HepG2 (cell line): ENCODE results near the gene ADIRF. TPM values are rescaled to one million over a fixed set of nuclear protein-coding genes. Genes with fewer than 3 reads are reported as not detected.

Experiments
- DMAP1 ChIP-seq: IDR thresholded peaks from 2 replicates; pipeline ENCODE4 v1.6.1; 2016
- FOXK1 ChIP-seq: sonication (generic); formaldehyde crosslinking; IDR thresholded peaks from 2 replicates; pipeline ENCODE4 v1.4.0; 2020; ENCODE audit warnings: low read depth, missing genetic modification reagents, borderline replicate concordance
- HCFC1 ChIP-seq: fragments of 150-350 bp; IDR thresholded peaks from 2 replicates; pipeline ENCODE4 v1.6.1; 2014; ENCODE audit warnings: low read depth, low read length
- HDAC1 ChIP-seq: sonication (generic); formaldehyde crosslinking; IDR thresholded peaks from 2 replicates; pipeline ENCODE4 v1.5.1; 2020; ENCODE audit warnings: mild to moderate bottlenecking, missing genetic modification reagents
- HNRNPLL ChIP-seq: fragments of 200-400 bp; formaldehyde crosslinking; IDR thresholded peaks from 2 replicates; pipeline ENCODE4 v1.6.1; 2017; ENCODE audit warnings: mild to moderate bottlenecking, low read depth, low read length; ENCODE audit not compliant: poor library complexity, severe bottlenecking
- KDM1A ChIP-seq: IDR thresholded peaks from 2 replicates; pipeline ENCODE4 v1.6.1; 2016; ENCODE audit warnings: missing compliant biosample characterization
- KMT2A ChIP-seq: sonication (generic); formaldehyde crosslinking; IDR thresholded peaks from 2 replicates; pipeline ENCODE4 v1.4.0; 2020; ENCODE audit warnings: missing genetic modification reagents
- MAZ ChIP-seq, 2 experiments: sonication (generic) in 1 of 2; formaldehyde crosslinking in 1 of 2; IDR thresholded peaks; 2 replicates each; pipeline versions ENCODE4 v1.5.0 to v1.6.1; 2012 to 2020; ENCODE audit warnings: low read depth in 2 of 2, mild to moderate bottlenecking in 2 of 2, borderline replicate concordance in 1 of 2, improper control_type of control experiment in 1 of 2, low read length in 1 of 2, missing genetic modification reagents in 1 of 2, moderate library complexity in 1 of 2
- MBD4 ChIP-seq: IDR thresholded peaks from 2 replicates; pipeline ENCODE4 v1.6.1; 2012; ENCODE audit warnings: low read length, inconsistent platforms, borderline replicate concordance
- SP1 ChIP-seq, 2 experiments: fragments of 450-650 bp in 1 of 2; sonication (generic) in 1 of 2; formaldehyde crosslinking in 1 of 2; IDR thresholded peaks; 2 replicates each; pipeline versions ENCODE4 v1.4.0 to v1.6.1; 2016 to 2020; ENCODE audit warnings: missing genetic modification reagents in 1 of 2
- ZFX ChIP-seq: sonication (generic); formaldehyde crosslinking; IDR thresholded peaks from 2 replicates; pipeline ENCODE4 v1.4.0; 2020; ENCODE audit warnings: mild to moderate bottlenecking, low read depth, missing genetic modification reagents, moderate library complexity
- ZKSCAN5 ChIP-seq: sonication (generic); formaldehyde crosslinking; IDR thresholded peaks from 2 replicates; pipeline ENCODE4 v1.5.1; 2020; ENCODE audit warnings: mild to moderate bottlenecking, missing genetic modification reagents
- ZNF350 ChIP-seq: sonication (generic); formaldehyde crosslinking; IDR thresholded peaks from 2 replicates; pipeline ENCODE4 v1.4.0; 2020; ENCODE audit warnings: mild to moderate bottlenecking, low read depth, missing genetic modification reagents, borderline replicate concordance
- ZNF558 ChIP-seq: sonication (generic); formaldehyde crosslinking; IDR thresholded peaks from 2 replicates; pipeline ENCODE4 v1.9.0; 2022; ENCODE audit warnings: mild to moderate bottlenecking, missing genetic modification reagents, borderline replicate concordance
- ZNF761 ChIP-seq: sonication (generic); formaldehyde crosslinking; conservative IDR thresholded peaks from 2 replicates; pipeline ENCODE4 v1.4.0; 2020; ENCODE audit warnings: mild to moderate bottlenecking, missing genetic modification reagents
- polyA plus RNA-seq, 8 experiments: library from polyadenylated mRNA; depleted of rRNA in 3 of 8; stranded (reverse) in 7 of 8; unstranded in 1 of 8; fragments of >200 nt; fragmentation: Illumina TruSeq in 4 of 8; extraction: Trizol in 4 of 8; gene quantifications; 2 replicates each; pipeline versions ENCODE4 v1.2.1 to v1.2.3, GENCODE V29; 2011 to 2016; ENCODE audit warnings: low read depth in 4 of 8, missing spikeins in 1 of 8, mixed read lengths in 1 of 8; ENCODE audit not compliant: insufficient read depth in 1 of 8
- total RNA-seq, 5 experiments: library from RNA; depleted of rRNA; stranded (reverse); fragments of >200 nt; fragmentation: Illumina TruSeq; extraction: Trizol; gene quantifications; 2 replicates each; pipeline ENCODE4 v1.2.3, GENCODE V29; 2016; ENCODE audit warnings: low read depth in 1 of 5
- TF ChIP-seq, protein P1 (sequence below): sonication (generic); formaldehyde crosslinking; IDR thresholded peaks from 2 replicates; pipeline ENCODE4 v1.4.0; 2020; ENCODE audit warnings: mild to moderate bottlenecking, missing genetic modification reagents
- TF ChIP-seq, protein P2 (sequence below): sonication (generic); formaldehyde crosslinking; IDR thresholded peaks from 2 replicates; pipeline ENCODE4 v1.8.1; 2023; ENCODE audit warnings: mild to moderate bottlenecking, missing genetic modification reagents
- TF ChIP-seq, protein P3 (sequence below): IDR thresholded peaks from 2 replicates; pipeline ENCODE4 v1.6.1; 2016; ENCODE audit warnings: low read depth, missing genetic modification reagents, missing compliant biosample characterization
- TF ChIP-seq, protein P4 (sequence below): sonication (generic); formaldehyde crosslinking; IDR thresholded peaks from 2 replicates; pipeline ENCODE4 v1.8.0; 2022; ENCODE audit warnings: mild to moderate bottlenecking, missing genetic modification reagents, borderline replicate concordance

Gene ADIRF
- total and polyA plus RNA-seq, 2 of the 13 experiments (the other 11 are each of a cell fraction or from before 2014, with no cell fraction given), result 0.13 to 0.40 TPM

DNA sequence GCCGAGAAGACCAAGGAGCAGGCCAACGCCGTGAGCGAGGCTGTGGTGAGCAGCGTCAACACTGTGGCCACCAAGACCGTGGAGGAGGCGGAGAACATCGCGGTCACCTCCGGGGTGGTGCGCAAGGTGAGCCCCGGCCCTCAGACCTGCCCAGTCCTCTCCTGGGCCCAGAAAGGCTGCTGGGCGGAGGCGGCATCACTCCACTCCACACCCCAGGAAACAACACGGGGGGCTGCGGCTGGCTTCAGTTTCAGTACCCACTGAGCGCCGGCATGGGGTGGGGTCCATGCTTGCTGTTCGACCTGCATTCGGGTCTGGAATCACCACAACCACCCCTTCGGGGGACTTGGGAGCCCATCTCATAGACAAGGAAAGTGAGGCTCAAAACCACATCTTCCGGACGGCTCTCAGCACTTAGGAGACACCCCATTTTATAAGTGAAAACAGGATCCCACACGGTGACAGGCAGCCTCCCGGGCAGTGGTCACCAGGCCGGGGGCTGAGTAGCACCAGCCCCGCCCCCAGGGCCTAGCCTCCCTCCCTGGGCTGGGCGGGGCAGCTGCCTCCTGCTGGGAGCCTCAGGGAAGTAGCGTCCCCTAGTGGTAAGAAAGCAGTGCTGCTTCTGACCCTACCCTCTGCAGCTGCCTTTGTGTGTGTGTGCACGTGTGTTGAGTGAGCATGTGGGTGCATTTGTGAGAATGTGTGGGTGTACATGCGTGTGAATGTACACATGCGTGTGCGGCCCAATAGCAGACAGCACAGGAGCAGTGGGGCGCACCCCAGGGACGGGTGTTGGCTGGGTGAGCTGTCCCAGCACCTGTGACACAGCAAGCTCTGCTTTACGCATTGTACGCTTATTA, 8.0 kb upstream of the ADIRF start (continued):
- peak; percentile 67; the same call in 1 of the 2 replicates for TF ChIP-seq MAZ (IDR thresholded peaks at IDR 0.05; ENCODE audit: borderline replicate concordance, low read depth, low read length)
- TF ChIP-seq MAZ (CRISPR knock-in tag; IDR thresholded peaks at IDR 0.05; ENCODE audit: low read depth), result 0 out of 2 replicates have a peak, but pooled peaks have one; percentile 31
- TF ChIP-seq HDAC1 (CRISPR knock-in tag), result peak; percentile 21; the same call in 1 of the 2 replicates
- TF ChIP-seq MBD4, result no peak
- TF ChIP-seq, protein P1, sequence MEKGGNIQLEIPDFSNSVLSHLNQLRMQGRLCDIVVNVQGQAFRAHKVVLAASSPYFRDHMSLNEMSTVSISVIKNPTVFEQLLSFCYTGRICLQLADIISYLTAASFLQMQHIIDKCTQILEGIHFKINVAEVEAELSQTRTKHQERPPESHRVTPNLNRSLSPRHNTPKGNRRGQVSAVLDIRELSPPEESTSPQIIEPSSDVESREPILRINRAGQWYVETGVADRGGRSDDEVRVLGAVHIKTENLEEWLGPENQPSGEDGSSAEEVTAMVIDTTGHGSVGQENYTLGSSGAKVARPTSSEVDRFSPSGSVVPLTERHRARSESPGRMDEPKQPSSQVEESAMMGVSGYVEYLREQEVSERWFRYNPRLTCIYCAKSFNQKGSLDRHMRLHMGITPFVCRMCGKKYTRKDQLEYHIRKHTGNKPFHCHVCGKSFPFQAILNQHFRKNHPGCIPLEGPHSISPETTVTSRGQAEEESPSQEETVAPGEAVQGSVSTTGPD, result no peak
- TF ChIP-seq HCFC1, result no peak
- TF ChIP-seq, protein P2, sequence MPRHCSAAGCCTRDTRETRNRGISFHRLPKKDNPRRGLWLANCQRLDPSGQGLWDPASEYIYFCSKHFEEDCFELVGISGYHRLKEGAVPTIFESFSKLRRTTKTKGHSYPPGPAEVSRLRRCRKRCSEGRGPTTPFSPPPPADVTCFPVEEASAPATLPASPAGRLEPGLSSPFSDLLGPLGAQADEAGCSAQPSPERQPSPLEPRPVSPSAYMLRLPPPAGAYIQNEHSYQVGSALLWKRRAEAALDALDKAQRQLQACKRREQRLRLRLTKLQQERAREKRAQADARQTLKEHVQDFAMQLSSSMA (CRISPR knock-in tag), result no peak
- no peak for TF ChIP-seq ZFX (CRISPR knock-in tag)
- no peak for TF ChIP-seq KDM1A
- TF ChIP-seq ZNF350 (CRISPR knock-in tag), result peak; percentile 26; the same call in 1 of the 2 replicates
- no peak for TF ChIP-seq DMAP1 (CRISPR knock-in tag)
- TF ChIP-seq KMT2A (CRISPR knock-in tag), result no peak
- no peak for TF ChIP-seq ZKSCAN5 (CRISPR knock-in tag)
- TF ChIP-seq ZNF761 (CRISPR knock-in tag), result no peak
- TF ChIP-seq SP1 (IDR thresholded peaks at IDR 0.05), result no peak
- peak; percentile 77 for TF ChIP-seq SP1 (CRISPR knock-in tag; IDR thresholded peaks at IDR 0.05)
- no peak for TF ChIP-seq ZNF558 (CRISPR knock-in tag)
- no peak for TF ChIP-seq FOXK1 (CRISPR knock-in tag)
- TF ChIP-seq, protein P3, sequence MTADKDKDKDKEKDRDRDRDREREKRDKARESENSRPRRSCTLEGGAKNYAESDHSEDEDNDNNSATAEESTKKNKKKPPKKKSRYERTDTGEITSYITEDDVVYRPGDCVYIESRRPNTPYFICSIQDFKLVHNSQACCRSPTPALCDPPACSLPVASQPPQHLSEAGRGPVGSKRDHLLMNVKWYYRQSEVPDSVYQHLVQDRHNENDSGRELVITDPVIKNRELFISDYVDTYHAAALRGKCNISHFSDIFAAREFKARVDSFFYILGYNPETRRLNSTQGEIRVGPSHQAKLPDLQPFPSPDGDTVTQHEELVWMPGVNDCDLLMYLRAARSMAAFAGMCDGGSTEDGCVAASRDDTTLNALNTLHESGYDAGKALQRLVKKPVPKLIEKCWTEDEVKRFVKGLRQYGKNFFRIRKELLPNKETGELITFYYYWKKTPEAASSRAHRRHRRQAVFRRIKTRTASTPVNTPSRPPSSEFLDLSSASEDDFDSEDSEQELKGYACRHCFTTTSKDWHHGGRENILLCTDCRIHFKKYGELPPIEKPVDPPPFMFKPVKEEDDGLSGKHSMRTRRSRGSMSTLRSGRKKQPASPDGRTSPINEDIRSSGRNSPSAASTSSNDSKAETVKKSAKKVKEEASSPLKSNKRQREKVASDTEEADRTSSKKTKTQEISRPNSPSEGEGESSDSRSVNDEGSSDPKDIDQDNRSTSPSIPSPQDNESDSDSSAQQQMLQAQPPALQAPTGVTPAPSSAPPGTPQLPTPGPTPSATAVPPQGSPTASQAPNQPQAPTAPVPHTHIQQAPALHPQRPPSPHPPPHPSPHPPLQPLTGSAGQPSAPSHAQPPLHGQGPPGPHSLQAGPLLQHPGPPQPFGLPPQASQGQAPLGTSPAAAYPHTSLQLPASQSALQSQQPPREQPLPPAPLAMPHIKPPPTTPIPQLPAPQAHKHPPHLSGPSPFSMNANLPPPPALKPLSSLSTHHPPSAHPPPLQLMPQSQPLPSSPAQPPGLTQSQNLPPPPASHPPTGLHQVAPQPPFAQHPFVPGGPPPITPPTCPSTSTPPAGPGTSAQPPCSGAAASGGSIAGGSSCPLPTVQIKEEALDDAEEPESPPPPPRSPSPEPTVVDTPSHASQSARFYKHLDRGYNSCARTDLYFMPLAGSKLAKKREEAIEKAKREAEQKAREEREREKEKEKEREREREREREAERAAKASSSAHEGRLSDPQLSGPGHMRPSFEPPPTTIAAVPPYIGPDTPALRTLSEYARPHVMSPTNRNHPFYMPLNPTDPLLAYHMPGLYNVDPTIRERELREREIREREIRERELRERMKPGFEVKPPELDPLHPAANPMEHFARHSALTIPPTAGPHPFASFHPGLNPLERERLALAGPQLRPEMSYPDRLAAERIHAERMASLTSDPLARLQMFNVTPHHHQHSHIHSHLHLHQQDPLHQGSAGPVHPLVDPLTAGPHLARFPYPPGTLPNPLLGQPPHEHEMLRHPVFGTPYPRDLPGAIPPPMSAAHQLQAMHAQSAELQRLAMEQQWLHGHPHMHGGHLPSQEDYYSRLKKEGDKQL (CRISPR knock-in tag), result no peak
- TF ChIP-seq, protein P4, sequence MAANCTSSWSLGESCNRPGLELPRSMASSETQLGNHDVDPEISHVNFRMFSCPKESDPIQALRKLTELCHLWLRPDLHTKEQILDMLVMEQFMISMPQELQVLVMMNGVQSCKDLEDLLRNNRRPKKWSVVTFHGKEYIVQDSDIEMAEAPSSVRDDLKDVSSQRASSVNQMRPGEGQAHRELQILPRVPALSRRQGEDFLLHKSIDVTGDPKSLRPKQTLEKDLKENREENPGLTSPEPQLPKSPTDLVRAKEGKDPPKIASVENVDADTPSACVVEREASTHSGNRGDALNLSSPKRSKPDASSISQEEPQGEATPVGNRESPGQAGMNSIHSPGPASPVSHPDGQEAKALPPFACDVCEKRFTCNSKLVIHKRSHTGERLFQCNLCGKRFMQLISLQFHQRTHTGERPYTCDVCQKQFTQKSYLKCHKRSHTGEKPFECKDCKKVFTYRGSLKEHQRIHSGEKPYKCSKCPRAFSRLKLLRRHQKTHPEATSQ (CRISPR knock-in tag), result no peak
- TF ChIP-seq HNRNPLL, result peak; percentile 39
